SK-N-MC (cell line): ENCODE results near the gene SLC6A2.
"Not testable (repeated sequence)": the region's sequence is repeated elsewhere in the genome, so short reads cannot be mapped to it uniquely, and the experiment has no call there.

Source experiments
- DNase-seq: peaks from one replicate; pipeline ENCODE4 v3.0.0-alpha.2; 2011; ENCODE audit warnings: low read depth, low spot score
- H3K27ac ChIP-seq: fragments of 200-600 bp; sonication (generic); 2 replicates; pipeline ENCODE4 v1.5.1; 2016; ENCODE audit warnings: mixed run types
- H3K36me3 ChIP-seq: fragments of 200-600 bp; sonication (generic); 2 replicates; pipeline ENCODE4 v1.6.1; 2017; ENCODE audit warnings: antibody characterized with exemption, low read length, mixed read lengths; ENCODE audit not compliant: insufficient read depth
- H3K4me3 ChIP-seq: fragments of 200-600 bp; sonication (generic); 2 replicates; pipeline ENCODE4 v1.5.1; 2016
- H3K9ac ChIP-seq: fragments of 200-600 bp; sonication (generic); 2 replicates; pipeline ENCODE4 v1.8.0; 2017; ENCODE audit warnings: mixed run types, mixed read lengths; ENCODE audit not compliant: insufficient read length
- H3K9me3 ChIP-seq: fragments of 200-600 bp; sonication (generic); 2 replicates; pipeline ENCODE4 v1.6.1; 2017; ENCODE audit warnings: low read depth, mild to moderate bottlenecking, antibody characterized with exemption, low read length, moderate library complexity, mixed read lengths
- EZH2 ChIP-seq: fragments of 200-600 bp; sonication (generic); IDR thresholded peaks from one replicate; pipeline ENCODE4 v1.6.1; 2017; ENCODE audit warnings: antibody characterized with exemption
- FOXP2 ChIP-seq: optimal IDR thresholded peaks from 2 replicates; pipeline ENCODE3; 2011; ENCODE audit warnings: mild to moderate bottlenecking, moderate library complexity; ENCODE audit not compliant: insufficient read depth; ENCODE audit errors: extremely low read length, control extremely low read depth
- POLR2AphosphoS5 ChIP-seq: IDR thresholded peaks from 2 replicates; pipeline ENCODE4 v1.6.1; 2012; ENCODE audit warnings: mild to moderate bottlenecking, low read depth, low read length, borderline replicate concordance

The SLC6A2 gene

GRCh38 chr16:55730115-55730514 is 74.3 kb downstream of the SLC6A2 start:
- no peak overlapping the region for H3K27ac ChIP-seq
- DNase-seq: no peak
- H3K9ac ChIP-seq: no peak overlapping the region
- TF ChIP-seq POLR2AphosphoS5: no peak
- TF ChIP-seq FOXP2: no peak
- no peak for TF ChIP-seq EZH2
- no peak overlapping the region for H3K4me3 ChIP-seq
- H3K9me3 ChIP-seq: no peaks in the 10 kb centered on the region
- H3K36me3 ChIP-seq: no peaks in the 10 kb centered on the region

GRCh38 chr16:55732496-55732895 is 76.7 kb downstream of the SLC6A2 start:
- Histone ChIP-seq H3K4me3 (no peak overlapping the region), H3K9me3 (no peaks in the 10 kb centered on the region), H3K36me3 (no peaks in the 10 kb centered on the region), H3K27ac (no peak overlapping the region), H3K9ac (no peak overlapping the region)
- DNase-seq: no peak
- no peak for TF ChIP-seq EZH2
- TF ChIP-seq POLR2AphosphoS5: no peak
- no peak for TF ChIP-seq FOXP2

DNA sequence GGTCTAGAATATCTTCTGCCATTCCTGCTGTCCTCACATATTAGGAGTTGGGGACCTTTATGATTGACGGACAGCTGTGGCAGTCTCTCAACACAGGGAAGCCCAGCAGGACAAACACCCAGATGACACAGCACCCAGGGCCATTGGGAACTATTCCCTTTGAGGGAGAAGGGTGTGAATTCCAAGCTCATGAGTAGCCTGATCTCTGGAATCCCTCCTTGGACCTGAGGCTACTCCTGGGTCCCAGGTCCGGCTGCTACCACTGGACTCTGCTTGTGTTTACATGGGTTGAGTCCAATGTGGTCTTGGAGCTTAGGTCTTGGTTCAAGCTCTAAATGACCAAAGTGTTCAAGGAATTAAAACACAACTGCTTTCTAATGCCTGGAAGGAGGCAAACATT is 78.9 kb downstream of the SLC6A2 start:
- no peaks in the 10 kb centered on the region for H3K36me3 ChIP-seq
- no peak overlapping the region for H3K4me3 ChIP-seq
- H3K27ac ChIP-seq: no peak overlapping the region
- H3K9ac ChIP-seq: no peak overlapping the region
- DNase-seq: no peak
- TF ChIP-seq EZH2 (no peak), POLR2AphosphoS5 (no peak), FOXP2 (no peak)
- H3K9me3 ChIP-seq: no peaks in the 10 kb centered on the region

DNA sequence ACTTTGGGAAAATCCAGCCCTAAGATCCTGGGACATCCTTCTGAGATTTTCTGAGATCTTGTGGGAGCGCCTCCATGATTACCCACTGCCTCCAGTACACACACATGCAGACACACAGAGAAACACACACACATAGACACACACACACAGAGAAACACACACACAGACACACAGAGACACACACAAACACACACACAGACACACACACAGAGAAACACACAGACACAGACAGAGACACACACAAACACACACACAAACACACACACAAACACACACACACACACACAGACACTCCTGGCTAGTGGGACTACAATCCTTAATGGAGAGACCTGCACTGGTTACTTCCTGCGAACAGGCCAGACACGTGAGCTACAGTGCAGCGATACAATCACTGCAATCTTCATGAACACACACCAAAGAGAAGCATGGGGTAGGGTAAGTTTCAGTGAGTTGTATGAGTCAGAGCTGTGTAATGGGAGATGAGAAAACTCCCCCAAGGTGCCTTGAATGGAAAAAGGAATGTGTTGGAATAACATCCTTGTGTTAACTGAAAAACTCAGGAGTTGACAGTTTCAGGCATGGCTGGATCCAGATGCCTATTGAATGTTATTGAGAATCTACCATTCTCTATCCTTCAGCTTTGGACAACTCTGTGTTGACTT is 79.5 kb downstream of the SLC6A2 start:
- Histone ChIP-seq H3K4me3 (no peak overlapping the region), H3K9me3 (no peaks in the 10 kb centered on the region), H3K36me3 (no peaks in the 10 kb centered on the region), H3K27ac (no peak overlapping the region), H3K9ac (no peak overlapping the region)
- no peak for DNase-seq
- TF ChIP-seq FOXP2 (no peak), POLR2AphosphoS5 (no peak), EZH2 (no peak)

DNA sequence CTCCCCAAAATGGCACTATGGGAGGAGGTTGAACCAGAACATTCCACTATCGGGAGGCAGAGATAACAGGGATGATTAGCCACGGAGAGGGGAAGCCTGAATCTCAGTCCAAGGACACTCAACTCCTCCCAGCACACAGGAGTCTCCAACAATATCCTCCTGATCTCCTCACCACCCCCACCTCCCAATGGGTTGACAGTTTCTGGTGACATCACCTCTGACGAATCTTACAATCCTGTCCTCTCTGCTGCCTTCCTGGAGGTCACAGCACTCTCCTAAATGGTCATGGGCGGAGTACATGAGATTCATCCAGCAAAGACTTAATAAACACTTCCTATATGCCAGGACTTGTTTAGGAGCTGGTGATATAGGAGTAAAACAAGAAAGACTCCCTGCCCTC is 80.9 kb downstream of the SLC6A2 start:
- no peak overlapping the region for H3K9ac ChIP-seq
- H3K4me3 ChIP-seq: no peak overlapping the region
- TF ChIP-seq POLR2AphosphoS5 (no peak), EZH2 (no peak), FOXP2 (no peak)
- no peaks in the 10 kb centered on the region for H3K9me3 ChIP-seq
- H3K36me3 ChIP-seq: no peaks in the 10 kb centered on the region
- DNase-seq: no peak
- no peak overlapping the region for H3K27ac ChIP-seq

DNA sequence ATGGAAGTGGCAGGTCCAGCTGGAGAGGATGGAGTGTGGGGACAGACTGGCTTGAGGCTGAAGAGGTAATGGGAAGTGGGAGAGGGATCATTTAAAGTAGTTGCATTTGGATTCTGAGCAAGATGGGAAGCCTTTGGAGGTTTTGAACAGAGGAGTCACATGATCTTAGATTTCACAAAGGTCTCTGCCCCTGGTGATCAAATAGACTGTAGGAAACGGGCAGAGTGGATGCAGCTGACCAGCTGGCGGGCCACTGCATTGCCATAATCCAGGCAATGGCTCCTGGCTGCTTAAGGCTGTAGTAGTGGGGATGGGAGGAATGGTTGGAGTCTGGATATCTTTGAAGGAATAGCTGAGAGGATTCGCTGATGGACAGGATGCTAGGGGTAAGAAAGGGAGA is 81.5 kb downstream of the SLC6A2 start:
- Histone ChIP-seq H3K27ac (no peak overlapping the region), H3K4me3 (no peak overlapping the region), H3K36me3 (no peaks in the 10 kb centered on the region), H3K9ac (no peak overlapping the region), H3K9me3 (no peaks in the 10 kb centered on the region)
- no peak for DNase-seq
- TF ChIP-seq EZH2 (no peak), POLR2AphosphoS5 (no peak), FOXP2 (no peak)

DNA sequence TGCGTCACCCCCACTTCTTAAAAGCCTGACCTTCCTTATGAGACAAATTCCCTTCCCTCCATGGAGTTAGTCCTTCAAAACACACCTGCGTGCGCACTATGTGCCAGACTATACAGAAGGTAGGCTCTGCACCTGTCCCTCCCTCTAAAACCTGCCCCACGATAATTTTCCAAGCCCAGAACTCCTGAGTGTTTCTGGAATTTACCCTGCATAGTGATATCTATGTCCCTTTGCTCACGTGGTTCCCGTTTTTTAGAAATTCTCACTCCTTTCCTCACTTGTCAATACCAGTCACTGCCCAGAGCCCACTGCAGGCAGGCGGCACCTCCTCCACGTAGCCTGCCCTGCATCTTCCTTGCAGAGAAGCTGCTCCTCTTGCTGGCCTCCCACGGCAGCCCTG is 82.2 kb downstream of the SLC6A2 start:
- H3K27ac ChIP-seq: no peak overlapping the region
- DNase-seq: no peak
- TF ChIP-seq EZH2: no peak
- no peak for TF ChIP-seq FOXP2
- TF ChIP-seq POLR2AphosphoS5: no peak
- H3K9ac ChIP-seq: no peak overlapping the region
- no peaks in the 10 kb centered on the region for H3K36me3 ChIP-seq
- no peaks in the 10 kb centered on the region for H3K9me3 ChIP-seq
- H3K4me3 ChIP-seq: no peak overlapping the region

DNA sequence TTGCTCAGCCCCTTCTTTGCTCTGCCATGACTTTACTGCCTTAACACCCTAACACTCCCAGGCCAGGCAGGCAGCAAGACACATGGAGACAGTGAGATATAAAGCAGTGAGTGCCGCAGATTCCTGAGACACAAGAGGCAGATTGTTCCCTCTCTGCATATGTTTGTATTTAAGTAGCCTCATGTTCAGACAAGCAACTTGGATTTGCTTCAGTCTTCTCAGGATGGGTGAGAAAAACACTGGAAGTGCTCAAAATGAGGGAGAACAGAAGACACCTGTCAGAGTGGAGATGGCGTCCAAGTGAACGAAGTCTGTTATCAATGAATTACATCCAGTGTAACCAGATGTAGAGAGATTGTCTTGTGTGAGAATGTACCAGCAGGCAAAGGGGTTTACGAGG is 90.3 kb downstream of the SLC6A2 start:
- Histone ChIP-seq H3K9me3 (no peaks in the 10 kb centered on the region), H3K36me3 (no peaks in the 10 kb centered on the region), H3K4me3 (no peak overlapping the region), H3K9ac (no peak overlapping the region), H3K27ac (no peak overlapping the region)
- TF ChIP-seq POLR2AphosphoS5 (no peak), EZH2 (no peak), FOXP2 (no peak)
- no peak for DNase-seq

DNA sequence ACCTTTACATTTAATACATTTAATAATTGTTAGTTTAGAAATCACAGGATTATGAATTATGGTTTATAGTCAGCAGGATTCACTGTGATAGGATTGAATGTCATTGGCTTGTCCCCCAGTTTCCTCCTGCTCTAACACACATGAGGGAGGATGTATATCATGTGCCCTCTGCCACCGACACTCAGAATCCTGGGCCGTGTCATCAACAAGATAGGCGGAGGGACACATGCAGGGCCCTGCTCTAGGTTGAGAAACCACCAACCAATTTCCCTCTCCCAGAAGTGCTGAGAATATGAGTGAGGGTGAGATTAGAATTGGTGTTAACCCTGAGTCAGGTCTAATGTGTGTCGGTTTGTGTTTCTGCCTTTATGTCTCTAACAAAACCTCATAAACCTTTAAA is 92.0 kb downstream of the SLC6A2 start:
- no peak overlapping the region for H3K4me3 ChIP-seq
- no peaks in the 10 kb centered on the region for H3K9me3 ChIP-seq
- TF ChIP-seq POLR2AphosphoS5 (no peak), EZH2 (no peak), FOXP2 (no peak)
- no peak overlapping the region for H3K27ac ChIP-seq
- no peak for DNase-seq
- H3K9ac ChIP-seq: no peak overlapping the region
- H3K36me3 ChIP-seq: no peaks in the 10 kb centered on the region

DNA sequence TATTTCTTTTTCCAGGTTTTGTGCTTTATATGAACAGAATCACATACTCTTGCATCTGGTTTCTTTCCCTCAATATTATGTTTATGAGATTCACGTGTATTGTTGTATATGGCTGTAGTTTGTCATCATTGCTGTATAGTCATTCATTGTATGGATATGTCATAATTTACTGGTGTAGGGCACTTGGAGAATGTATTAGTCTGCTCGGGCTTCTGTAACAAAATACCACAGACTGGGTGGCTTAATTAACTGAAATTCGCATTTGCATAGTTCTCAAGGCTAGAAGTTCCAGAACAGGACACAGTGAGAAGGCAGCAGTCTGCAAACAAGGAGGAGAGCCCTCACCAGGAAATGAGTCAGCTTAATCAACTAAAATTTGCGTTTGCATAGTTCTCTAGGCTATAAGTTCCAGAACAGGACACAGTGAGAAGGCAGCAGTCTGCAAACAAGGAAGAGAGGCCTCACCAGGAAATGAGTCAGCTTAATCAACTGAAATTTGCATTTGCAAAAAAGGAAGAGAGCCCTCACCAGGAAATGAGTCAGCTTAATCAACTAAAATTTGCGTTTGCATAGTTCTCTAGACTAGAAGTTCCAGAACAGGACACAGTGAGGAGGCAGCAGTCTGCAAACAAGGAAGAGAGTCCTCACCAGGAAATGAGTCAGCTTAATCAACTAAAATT is 96.8 kb downstream of the SLC6A2 start:
- H3K27ac ChIP-seq: peak overlapping the region; percentile 80

DNA sequence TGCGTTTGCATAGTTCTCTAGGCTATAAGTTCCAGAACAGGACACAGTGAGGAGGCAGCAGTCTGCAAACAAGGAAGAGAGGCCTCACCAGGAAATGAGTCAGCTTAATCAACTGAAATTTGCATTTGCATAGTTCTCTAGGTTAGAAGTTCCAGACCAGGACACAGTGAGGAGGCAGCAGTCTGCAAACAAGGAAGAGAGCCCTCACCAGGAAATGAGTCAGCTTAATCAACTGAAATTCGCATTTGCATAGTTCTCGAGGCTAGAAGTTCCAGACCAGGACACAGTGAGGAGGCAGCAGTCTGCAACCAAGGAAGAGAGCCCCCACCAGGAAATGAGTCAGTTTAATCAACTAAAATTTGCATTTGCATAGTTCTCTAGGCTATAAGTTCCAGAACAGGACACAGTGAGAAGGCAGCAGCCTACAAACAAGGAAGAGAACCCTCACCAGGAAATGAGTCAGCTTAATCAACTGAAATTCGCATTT is 97.4 kb downstream of the SLC6A2 start:
- peak overlapping the region; percentile 81 for H3K27ac ChIP-seq
- not testable (repeated sequence) for DNase-seq, H3K9ac ChIP-seq, H3K4me3 ChIP-seq, H3K9me3 ChIP-seq, H3K36me3 ChIP-seq

More for the DNA sequence above, 96.8 kb downstream of the SLC6A2 start:
- not testable (repeated sequence) for H3K4me3 ChIP-seq, H3K9me3 ChIP-seq, H3K36me3 ChIP-seq, H3K9ac ChIP-seq, DNase-seq
